ENCODE data around the gene TOP2B.

TOP2B gene

GRCh38 chr3:25555695-25556437, 108.8 kb downstream of the TOP2B start:
- DNase-seq: no peak

GRCh38 chr3:25554376-25554775, 110.3 kb downstream of the TOP2B start:
- no peak for DNase-seq

- no peak for DNase-seq
These were observed 112.5 kb downstream of the TOP2B start for GRCh38 chr3:25552251-25552650.

- DNase-seq: no peak
These were observed 115.9 kb downstream of the TOP2B start for GRCh38 chr3:25548836-25549235.

GRCh38 chr3:25547943-25548674, 116.6 kb downstream of the TOP2B start:
- no peak for DNase-seq

Data from NCI-H774 (cell line).